Body of pancreas (tissue), 4 donors: ENCODE measurements around the gene KRTAP4-4.

Experiments used
- POLR2A ChIP-seq, 3 donors: fragments of 450-650 bp; IDR thresholded peaks; one replicate each; pipeline ENCODE4 v1.6.1; 2016; ENCODE audit warnings: antibody characterized with exemption in 3 of 3, mild to moderate bottlenecking in 2 of 3
- TF ChIP-seq, protein P1 (sequence below), 7 experiments: fragments of 450-650 bp in 4 of 7; fragments of 200-600 bp in 3 of 7; sonication (generic) in 3 of 7; IDR thresholded peaks; one replicate each; pipeline ENCODE4 v1.5.1; 2016 to 2019; ENCODE audit warnings: antibody characterized with exemption in 7 of 7

DNA sequence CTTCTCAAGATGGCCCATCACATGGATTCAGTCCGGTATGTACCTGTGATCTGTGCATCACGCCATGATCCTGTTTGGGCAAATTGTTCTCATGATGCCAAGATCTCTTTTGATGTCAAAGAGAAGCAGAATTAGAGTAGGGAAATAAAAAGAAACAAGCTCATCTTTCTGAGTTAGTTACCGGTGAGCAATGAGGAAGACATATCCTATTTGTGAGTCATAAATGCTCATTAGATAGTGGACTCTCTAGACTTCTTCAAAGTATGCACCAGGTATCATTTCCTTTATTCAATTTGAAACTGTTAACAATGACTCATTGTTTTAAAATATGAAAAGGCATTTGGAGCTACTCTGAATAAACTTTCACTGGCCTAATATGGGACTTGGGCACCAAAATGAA is 28.6 kb downstream of the KRTAP4-4 start:
- TF ChIP-seq, protein P1, sequence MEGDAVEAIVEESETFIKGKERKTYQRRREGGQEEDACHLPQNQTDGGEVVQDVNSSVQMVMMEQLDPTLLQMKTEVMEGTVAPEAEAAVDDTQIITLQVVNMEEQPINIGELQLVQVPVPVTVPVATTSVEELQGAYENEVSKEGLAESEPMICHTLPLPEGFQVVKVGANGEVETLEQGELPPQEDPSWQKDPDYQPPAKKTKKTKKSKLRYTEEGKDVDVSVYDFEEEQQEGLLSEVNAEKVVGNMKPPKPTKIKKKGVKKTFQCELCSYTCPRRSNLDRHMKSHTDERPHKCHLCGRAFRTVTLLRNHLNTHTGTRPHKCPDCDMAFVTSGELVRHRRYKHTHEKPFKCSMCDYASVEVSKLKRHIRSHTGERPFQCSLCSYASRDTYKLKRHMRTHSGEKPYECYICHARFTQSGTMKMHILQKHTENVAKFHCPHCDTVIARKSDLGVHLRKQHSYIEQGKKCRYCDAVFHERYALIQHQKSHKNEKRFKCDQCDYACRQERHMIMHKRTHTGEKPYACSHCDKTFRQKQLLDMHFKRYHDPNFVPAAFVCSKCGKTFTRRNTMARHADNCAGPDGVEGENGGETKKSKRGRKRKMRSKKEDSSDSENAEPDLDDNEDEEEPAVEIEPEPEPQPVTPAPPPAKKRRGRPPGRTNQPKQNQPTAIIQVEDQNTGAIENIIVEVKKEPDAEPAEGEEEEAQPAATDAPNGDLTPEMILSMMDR (IDR thresholded peaks at IDR 0.05) = no peak
- TF ChIP-seq POLR2A (IDR thresholded peaks at IDR 0.05) = no peak
